GM12878 (cell line): Measurements from ENCODE around the gene PLEKHG4B. TPM values are rescaled to one million over a fixed set of nuclear protein-coding genes. Genes with fewer than 3 reads are reported as not detected.

Experiments used
- ATAC-seq: fragments of 200-7000 bp; cut with Tn5 transposase; 3 replicates; pipeline ENCODE4 v1.9.1; 2020; ENCODE audit warnings: mild to moderate bottlenecking, moderate library complexity
- BruUV-seq: library from RNA; stranded (reverse); fragments of 400-500 nt; replicated peaks from 2 replicates; lab custom pipeline; 2021; lab: Mats Ljungman, UMichigan
- CTCF ChIA-PET: fragments of 300-600 bp; sonication (Branson Sonifier 250); formaldehyde crosslinking; extraction: SDS; loops from one replicate; lab custom pipeline; 2021; ENCODE audit warnings: inconsistent platforms; lab: Yijun Ruan, JAX
- POLR2A ChIA-PET: fragments of 350-600 bp; formaldehyde crosslinking; extraction: SDS; loops from one replicate; lab custom pipeline; 2021; ENCODE audit warnings: inconsistent platforms; lab: Charles Lee
- RAD21 ChIA-PET: fragments of 300-600 bp; sonication (Branson Sonifier 250); formaldehyde crosslinking; loops from one replicate; lab custom pipeline; 2023; ENCODE audit warnings: antibody characterized with exemption; ENCODE audit not compliant: unreplicated experiment; lab: Charles Lee
- SMC1A ChIA-PET: fragments of 300-600 bp; sonication (Branson Sonifier 250); formaldehyde crosslinking; loops from one replicate; lab custom pipeline; 2023; ENCODE audit not compliant: unreplicated experiment, uncharacterized antibody; lab: Charles Lee
- DNase-seq: peaks from one replicate; pipeline ENCODE4 v3.0.0-alpha.2; 2011; ENCODE audit warnings: low read depth, low spot score
- FAIRE-seq: peaks from 3 replicates; lab custom pipeline; 2011; peaks lifted over from hg19 to GRCh38; lab: Jason Lieb, UNC
- H2AFZ ChIP-seq: 2 replicates; pipeline ENCODE4 v1.6.0; 2011; ENCODE audit warnings: low read depth, low read length, control low read depth; ENCODE audit not compliant: control insufficient read depth
- H3K27ac ChIP-seq: 2 replicates; pipeline ENCODE4 v1.5.1; 2011; ENCODE audit warnings: control low read depth; ENCODE audit not compliant: control insufficient read depth, insufficient read depth
- H3K27me3 ChIP-seq, 2 experiments: replicated peaks in 1 of 2; 2 replicates each; pipeline versions ENCODE4 v1.6.0 to v1.6.1; 2011; ENCODE audit warnings: low read length in 1 of 2; ENCODE audit not compliant: control insufficient read depth in 2 of 2, insufficient read depth in 2 of 2
- H3K36me3 ChIP-seq, 2 experiments: 2 replicates each; pipeline ENCODE4 v1.5.1; 2011; ENCODE audit warnings: low read length in 1 of 2; ENCODE audit not compliant: control insufficient read depth in 2 of 2, insufficient read depth in 2 of 2
- H3K4me1 ChIP-seq: 2 replicates; pipeline ENCODE4 v1.6.1; 2011; ENCODE audit warnings: mild to moderate bottlenecking, low read length, moderate library complexity, mixed read lengths; ENCODE audit not compliant: control insufficient read depth, insufficient read depth
- H3K4me2 ChIP-seq: 2 replicates; pipeline ENCODE4 v1.6.0; 2011; ENCODE audit warnings: control low read depth; ENCODE audit not compliant: control insufficient read depth, insufficient read depth
- H3K4me3 ChIP-seq: fragments of 200-600 bp; sonication (generic); 2 replicates; pipeline ENCODE4 v1.5.1; 2016
- H3K79me2 ChIP-seq: 2 replicates; pipeline ENCODE4 v1.6.0; 2011; ENCODE audit warnings: low read length; ENCODE audit not compliant: control insufficient read depth, insufficient read depth
- H3K9ac ChIP-seq: 2 replicates; pipeline ENCODE4 v1.8.0; 2011; ENCODE audit warnings: low read length, control low read depth, mixed read lengths; ENCODE audit not compliant: control insufficient read depth, insufficient read depth
- H3K9me3 ChIP-seq: replicated peaks from 3 replicates; pipeline ENCODE4 v1.5.1; 2011; ENCODE audit warnings: mild to moderate bottlenecking, low read length; ENCODE audit not compliant: control insufficient read depth, insufficient read depth
- H4K20me1 ChIP-seq: 2 replicates; pipeline ENCODE4 v1.6.0; 2011; ENCODE audit not compliant: control insufficient read depth, insufficient read depth
- BMI1 ChIP-seq: fragments of 450-650 bp; IDR thresholded peaks from 2 replicates; pipeline ENCODE4 v1.6.1; 2016; ENCODE audit warnings: mild to moderate bottlenecking, moderate library complexity, borderline replicate concordance
- HDAC6 ChIP-seq: fragments of 200-600 bp; sonication (generic); IDR thresholded peaks from one replicate; pipeline ENCODE4 v1.8.0; 2017; ENCODE audit warnings: antibody characterized with exemption; ENCODE audit not compliant: unreplicated experiment
- KAT2A ChIP-seq: conservative IDR thresholded peaks from 2 replicates; pipeline ENCODE4 v1.6.1; 2011; ENCODE audit warnings: low read depth, low read length; ENCODE audit not compliant: control insufficient read depth
- NR2C2 ChIP-seq: IDR thresholded peaks from 2 replicates; pipeline ENCODE4 v1.6.1; 2011; ENCODE audit warnings: borderline replicate concordance, low read depth; ENCODE audit not compliant: control insufficient read depth, insufficient read length
- NR2F1 ChIP-seq: fragments of 450-650 bp; conservative IDR thresholded peaks from 2 replicates; pipeline ENCODE4 v1.6.1; 2017; ENCODE audit warnings: mild to moderate bottlenecking
- RELA ChIP-seq: fragments of 450-650 bp; IDR thresholded peaks from 2 replicates; pipeline ENCODE4 v1.8.0; 2014; ENCODE audit warnings: borderline replicate concordance; ENCODE audit not compliant: partially characterized antibody
- SIX5 ChIP-seq: IDR thresholded peaks from 2 replicates; pipeline ENCODE4 v1.6.1; 2011; ENCODE audit warnings: mild to moderate bottlenecking, low read depth, low read length, moderate library complexity; ENCODE audit not compliant: severe bottlenecking
- SUPT20H ChIP-seq: IDR thresholded peaks from 2 replicates; pipeline ENCODE4 v1.6.1; 2011; ENCODE audit warnings: low read depth, mild to moderate bottlenecking, low read length, moderate library complexity, borderline replicate concordance; ENCODE audit not compliant: control insufficient read depth
- ZBED1 ChIP-seq: IDR thresholded peaks from 2 replicates; pipeline ENCODE4 v1.6.1; 2016; ENCODE audit warnings: borderline replicate concordance
- WGBS: methylation state at CpG from one replicate; pipeline ENCODE4 v1.1.6; 2016; ENCODE audit warnings: low lambda C conversion rate; ENCODE audit not compliant: insufficient replicate concordance, insufficient coverage; ENCODE audit errors: missing lambda C conversion rate; 5-methylcytosine and 5-hydroxymethylcytosine counted together
- in situ Hi-C: fragments of 300-500 bp; cut with MboI; formaldehyde crosslinking; loops from 9 replicates; pipeline ENCODE4 v1.14.3; 2018; ENCODE audit warnings: mixed read lengths
- intact Hi-C: fragments of 100-400 bp; cut with micrococcal nuclease; formaldehyde crosslinking; loops from one replicate; pipeline ENCODE4 v1.14.2; 2022; ENCODE audit not compliant: unreplicated experiment
- polyA plus RNA-seq, 11 experiments: library from polyadenylated mRNA; depleted of rRNA in 4 of 11; unstranded in 6 of 11; stranded (reverse) in 5 of 11; fragments of >200 nt; fragmentation: Nextera tagmentation in 4 of 11; fragmentation: Illumina TruSeq in 1 of 11; extraction: Ambion mirVana in 4 of 11; extraction: Trizol in 1 of 11; gene quantifications; 1 replicate in 1 of 11; 2 replicates in 10 of 11; pipeline versions ENCODE4 v1.2.1 to v1.2.3, GENCODE V29; 2011 to 2016; ENCODE audit warnings: inconsistent platforms in 2 of 11, missing spikeins in 2 of 11, low read depth in 1 of 11
- total RNA-seq, 4 experiments: library from RNA; depleted of rRNA in 3 of 4; stranded (reverse); fragments of >200 nt in 3 of 4; fragmentation: Illumina TruSeq in 1 of 4; extraction: Trizol in 1 of 4; gene quantifications; 2 replicates each; pipeline versions ENCODE4 v1.2.1 to v1.2.3, GENCODE V29; 2013 to 2021
- TF ChIP-seq, protein P1 (sequence below): IDR thresholded peaks from 2 replicates; pipeline ENCODE4 v1.6.1; 2012; ENCODE audit warnings: low read depth, low read length, improper control_type of control experiment
- TF ChIP-seq, protein P2 (sequence below): IDR thresholded peaks from 2 replicates; pipeline ENCODE4 v1.6.1; 2011; ENCODE audit warnings: low read depth, mild to moderate bottlenecking, low read length, moderate library complexity, borderline replicate concordance; ENCODE audit errors: extremely low read depth
- TF ChIP-seq, protein P3 (sequence below): fragments of 450-650 bp; IDR thresholded peaks from 2 replicates; pipeline ENCODE4 v1.6.1; 2017; ENCODE audit warnings: mild to moderate bottlenecking, low read depth, inconsistent platforms; ENCODE audit not compliant: poor library complexity, severe bottlenecking
- TF ChIP-seq, protein P4 (sequence below): IDR thresholded peaks from 2 replicates; pipeline ENCODE4 v1.6.1; 2011; ENCODE audit warnings: borderline replicate concordance, low read depth, mild to moderate bottlenecking, moderate library complexity, low read length; ENCODE audit not compliant: insufficient read depth, poor library complexity, severe bottlenecking

Gene PLEKHG4B
- total and polyA plus RNA-seq, 10 of the 15 experiments (the other 5 are each of a cell fraction or from before 2014, with no cell fraction given) = under 0.01 to 0.05 (median 0.01) TPM; not detected in 6

DNA sequence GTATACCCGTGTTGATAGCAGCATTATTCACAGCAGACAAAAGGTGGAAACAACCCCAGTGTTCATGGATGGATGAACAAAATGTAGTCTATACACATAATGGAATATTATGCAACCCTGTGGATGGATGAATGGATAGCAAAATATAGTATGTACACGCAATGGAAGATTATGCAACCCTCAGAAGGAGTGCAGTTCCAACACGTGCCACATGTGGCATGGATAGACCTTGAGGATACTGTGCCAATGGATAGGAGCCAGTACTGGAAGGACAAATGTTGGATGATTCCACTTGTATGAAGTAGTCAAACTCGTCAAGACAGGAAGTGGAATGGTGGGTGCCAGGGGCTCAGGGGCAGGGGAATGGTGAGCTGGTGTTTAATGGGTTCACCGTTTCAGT lies 44.9 kb downstream of the PLEKHG4B start:
- CTCF ChIA-PET = no interaction called here
- SMC1A ChIA-PET = no interaction called here
- ATAC-seq = no peak

DNA sequence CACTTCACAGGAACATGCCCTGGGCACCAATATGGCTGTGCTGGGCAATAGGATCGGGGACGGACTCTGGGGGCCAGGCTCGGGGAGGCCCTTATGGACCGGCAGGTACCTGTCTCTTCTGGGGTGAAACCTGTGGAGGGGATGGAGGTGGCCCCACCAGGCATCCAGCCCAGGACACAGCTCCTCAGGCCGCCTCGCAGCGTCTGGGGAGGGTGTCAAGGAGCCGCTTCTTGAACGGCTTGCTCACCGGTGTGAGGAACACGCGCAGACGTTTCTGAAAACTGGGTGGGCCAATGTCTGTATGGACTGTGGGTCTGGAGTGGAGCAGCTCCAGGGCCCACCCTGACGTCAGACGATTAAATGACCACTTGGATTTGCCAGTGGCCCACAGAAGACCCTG lies 45.8 kb downstream of the PLEKHG4B start:
- ATAC-seq (no peak), FAIRE-seq (no peak), DNase-seq (no peak)
- TF ChIP-seq, protein P1, sequence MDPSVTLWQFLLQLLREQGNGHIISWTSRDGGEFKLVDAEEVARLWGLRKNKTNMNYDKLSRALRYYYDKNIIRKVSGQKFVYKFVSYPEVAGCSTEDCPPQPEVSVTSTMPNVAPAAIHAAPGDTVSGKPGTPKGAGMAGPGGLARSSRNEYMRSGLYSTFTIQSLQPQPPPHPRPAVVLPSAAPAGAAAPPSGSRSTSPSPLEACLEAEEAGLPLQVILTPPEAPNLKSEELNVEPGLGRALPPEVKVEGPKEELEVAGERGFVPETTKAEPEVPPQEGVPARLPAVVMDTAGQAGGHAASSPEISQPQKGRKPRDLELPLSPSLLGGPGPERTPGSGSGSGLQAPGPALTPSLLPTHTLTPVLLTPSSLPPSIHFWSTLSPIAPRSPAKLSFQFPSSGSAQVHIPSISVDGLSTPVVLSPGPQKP = no peak
- TF ChIP-seq NR2F1 = no peak
- TF ChIP-seq, protein P2, sequence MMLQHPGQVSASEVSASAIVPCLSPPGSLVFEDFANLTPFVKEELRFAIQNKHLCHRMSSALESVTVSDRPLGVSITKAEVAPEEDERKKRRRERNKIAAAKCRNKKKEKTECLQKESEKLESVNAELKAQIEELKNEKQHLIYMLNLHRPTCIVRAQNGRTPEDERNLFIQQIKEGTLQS = no peak
- TF ChIP-seq, protein P3, sequence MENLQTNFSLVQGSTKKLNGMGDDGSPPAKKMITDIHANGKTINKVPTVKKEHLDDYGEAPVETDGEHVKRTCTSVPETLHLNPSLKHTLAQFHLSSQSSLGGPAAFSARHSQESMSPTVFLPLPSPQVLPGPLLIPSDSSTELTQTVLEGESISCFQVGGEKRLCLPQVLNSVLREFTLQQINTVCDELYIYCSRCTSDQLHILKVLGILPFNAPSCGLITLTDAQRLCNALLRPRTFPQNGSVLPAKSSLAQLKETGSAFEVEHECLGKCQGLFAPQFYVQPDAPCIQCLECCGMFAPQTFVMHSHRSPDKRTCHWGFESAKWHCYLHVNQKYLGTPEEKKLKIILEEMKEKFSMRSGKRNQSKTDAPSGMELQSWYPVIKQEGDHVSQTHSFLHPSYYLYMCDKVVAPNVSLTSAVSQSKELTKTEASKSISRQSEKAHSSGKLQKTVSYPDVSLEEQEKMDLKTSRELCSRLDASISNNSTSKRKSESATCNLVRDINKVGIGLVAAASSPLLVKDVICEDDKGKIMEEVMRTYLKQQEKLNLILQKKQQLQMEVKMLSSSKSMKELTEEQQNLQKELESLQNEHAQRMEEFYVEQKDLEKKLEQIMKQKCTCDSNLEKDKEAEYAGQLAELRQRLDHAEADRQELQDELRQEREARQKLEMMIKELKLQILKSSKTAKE = no peak
- TF ChIP-seq KAT2A = no peak
- no peak for TF ChIP-seq ZBED1
- no peak for TF ChIP-seq SIX5
- TF ChIP-seq RELA = no peak
- no peak for TF ChIP-seq NR2C2
- TF ChIP-seq BMI1 = no peak
- ChIA-PET POLR2A (no interaction called here), SMC1A (no interaction called here), RAD21 (no interaction called here), CTCF (no interaction called here)
- Histone ChIP-seq H3K4me1 (no peaks in the 10 kb centered on the region), H4K20me1 (no peaks in the 10 kb centered on the region), H3K36me3 (no peaks in the 10 kb centered on the region), H2AFZ (no peak overlapping the region), H3K27me3 (no peaks in the 10 kb centered on the region), H3K79me2 (no peaks in the 10 kb centered on the region), H3K27ac (no peak overlapping the region), H3K4me2 (no peak overlapping the region), H3K4me3 (no peak overlapping the region), H3K9me3 (no peaks in the 10 kb centered on the region), H3K9ac (no peak overlapping the region)
- in situ Hi-C loops = no loop called here
- no TSS peak for BruUV-seq
- 85% methylated on average over 15 of the region's 15 CpGs for WGBS
- intact Hi-C loops = no loop called here

More for the DNA sequence above, 44.9 kb downstream of the PLEKHG4B start:
- H3K4me1 ChIP-seq = no peaks in the 10 kb centered on the region
- 35% methylated on average over 5 of the region's 5 CpGs for WGBS
- ChIA-PET RAD21 (no interaction called here), POLR2A (no interaction called here)
- no peaks in the 10 kb centered on the region for H3K36me3 ChIP-seq
- DNase-seq (no peak), FAIRE-seq (no peak)
- H2AFZ ChIP-seq = no peak overlapping the region
- intact Hi-C loops = no loop called here
- H3K9ac ChIP-seq = no peak overlapping the region
- H3K9me3 ChIP-seq = no peaks in the 10 kb centered on the region
- H4K20me1 ChIP-seq = no peaks in the 10 kb centered on the region
- H3K27ac ChIP-seq = no peak overlapping the region
- no TSS peak for BruUV-seq
- no peaks in the 10 kb centered on the region for H3K27me3 ChIP-seq
- H3K4me3 ChIP-seq = no peak overlapping the region
- H3K4me2 ChIP-seq = no peak overlapping the region
- no peaks in the 10 kb centered on the region for H3K79me2 ChIP-seq
- in situ Hi-C loops = no loop called here
- TF ChIP-seq HDAC6 = no peak
- TF ChIP-seq, protein P4, sequence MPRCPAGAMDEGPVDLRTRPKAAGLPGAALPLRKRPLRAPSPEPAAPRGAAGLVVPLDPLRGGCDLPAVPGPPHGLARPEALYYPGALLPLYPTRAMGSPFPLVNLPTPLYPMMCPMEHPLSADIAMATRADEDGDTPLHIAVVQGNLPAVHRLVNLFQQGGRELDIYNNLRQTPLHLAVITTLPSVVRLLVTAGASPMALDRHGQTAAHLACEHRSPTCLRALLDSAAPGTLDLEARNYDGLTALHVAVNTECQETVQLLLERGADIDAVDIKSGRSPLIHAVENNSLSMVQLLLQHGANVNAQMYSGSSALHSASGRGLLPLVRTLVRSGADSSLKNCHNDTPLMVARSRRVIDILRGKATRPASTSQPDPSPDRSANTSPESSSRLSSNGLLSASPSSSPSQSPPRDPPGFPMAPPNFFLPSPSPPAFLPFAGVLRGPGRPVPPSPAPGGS = no peak
- TF ChIP-seq SUPT20H = no peak
